ENCODE data around the gene ZNF563. TPM values are rescaled to one million over a fixed set of nuclear protein-coding genes. Genes with fewer than 3 reads are reported as not detected.

The ZNF563 gene
- total and polyA plus RNA-seq, 2 experiments from 2014 or later = 3.1 to 3.2 TPM

DNA sequence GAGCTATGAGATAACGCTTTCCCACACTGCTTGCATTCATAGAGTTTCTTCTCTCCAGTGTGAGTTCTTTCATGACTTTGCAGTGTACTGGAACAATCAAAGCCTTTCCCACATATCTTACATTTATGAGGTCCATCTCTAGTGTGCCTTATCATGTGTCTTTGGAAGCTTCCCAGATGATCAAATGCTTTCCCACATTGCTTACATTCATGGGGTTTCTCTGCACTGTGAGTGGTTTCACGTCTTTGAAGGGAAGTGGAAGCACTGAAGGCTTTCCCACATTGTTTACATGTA, 47.0 kb upstream of the ZNF563 start (continued):
- TF ChIP-seq, protein P1, sequence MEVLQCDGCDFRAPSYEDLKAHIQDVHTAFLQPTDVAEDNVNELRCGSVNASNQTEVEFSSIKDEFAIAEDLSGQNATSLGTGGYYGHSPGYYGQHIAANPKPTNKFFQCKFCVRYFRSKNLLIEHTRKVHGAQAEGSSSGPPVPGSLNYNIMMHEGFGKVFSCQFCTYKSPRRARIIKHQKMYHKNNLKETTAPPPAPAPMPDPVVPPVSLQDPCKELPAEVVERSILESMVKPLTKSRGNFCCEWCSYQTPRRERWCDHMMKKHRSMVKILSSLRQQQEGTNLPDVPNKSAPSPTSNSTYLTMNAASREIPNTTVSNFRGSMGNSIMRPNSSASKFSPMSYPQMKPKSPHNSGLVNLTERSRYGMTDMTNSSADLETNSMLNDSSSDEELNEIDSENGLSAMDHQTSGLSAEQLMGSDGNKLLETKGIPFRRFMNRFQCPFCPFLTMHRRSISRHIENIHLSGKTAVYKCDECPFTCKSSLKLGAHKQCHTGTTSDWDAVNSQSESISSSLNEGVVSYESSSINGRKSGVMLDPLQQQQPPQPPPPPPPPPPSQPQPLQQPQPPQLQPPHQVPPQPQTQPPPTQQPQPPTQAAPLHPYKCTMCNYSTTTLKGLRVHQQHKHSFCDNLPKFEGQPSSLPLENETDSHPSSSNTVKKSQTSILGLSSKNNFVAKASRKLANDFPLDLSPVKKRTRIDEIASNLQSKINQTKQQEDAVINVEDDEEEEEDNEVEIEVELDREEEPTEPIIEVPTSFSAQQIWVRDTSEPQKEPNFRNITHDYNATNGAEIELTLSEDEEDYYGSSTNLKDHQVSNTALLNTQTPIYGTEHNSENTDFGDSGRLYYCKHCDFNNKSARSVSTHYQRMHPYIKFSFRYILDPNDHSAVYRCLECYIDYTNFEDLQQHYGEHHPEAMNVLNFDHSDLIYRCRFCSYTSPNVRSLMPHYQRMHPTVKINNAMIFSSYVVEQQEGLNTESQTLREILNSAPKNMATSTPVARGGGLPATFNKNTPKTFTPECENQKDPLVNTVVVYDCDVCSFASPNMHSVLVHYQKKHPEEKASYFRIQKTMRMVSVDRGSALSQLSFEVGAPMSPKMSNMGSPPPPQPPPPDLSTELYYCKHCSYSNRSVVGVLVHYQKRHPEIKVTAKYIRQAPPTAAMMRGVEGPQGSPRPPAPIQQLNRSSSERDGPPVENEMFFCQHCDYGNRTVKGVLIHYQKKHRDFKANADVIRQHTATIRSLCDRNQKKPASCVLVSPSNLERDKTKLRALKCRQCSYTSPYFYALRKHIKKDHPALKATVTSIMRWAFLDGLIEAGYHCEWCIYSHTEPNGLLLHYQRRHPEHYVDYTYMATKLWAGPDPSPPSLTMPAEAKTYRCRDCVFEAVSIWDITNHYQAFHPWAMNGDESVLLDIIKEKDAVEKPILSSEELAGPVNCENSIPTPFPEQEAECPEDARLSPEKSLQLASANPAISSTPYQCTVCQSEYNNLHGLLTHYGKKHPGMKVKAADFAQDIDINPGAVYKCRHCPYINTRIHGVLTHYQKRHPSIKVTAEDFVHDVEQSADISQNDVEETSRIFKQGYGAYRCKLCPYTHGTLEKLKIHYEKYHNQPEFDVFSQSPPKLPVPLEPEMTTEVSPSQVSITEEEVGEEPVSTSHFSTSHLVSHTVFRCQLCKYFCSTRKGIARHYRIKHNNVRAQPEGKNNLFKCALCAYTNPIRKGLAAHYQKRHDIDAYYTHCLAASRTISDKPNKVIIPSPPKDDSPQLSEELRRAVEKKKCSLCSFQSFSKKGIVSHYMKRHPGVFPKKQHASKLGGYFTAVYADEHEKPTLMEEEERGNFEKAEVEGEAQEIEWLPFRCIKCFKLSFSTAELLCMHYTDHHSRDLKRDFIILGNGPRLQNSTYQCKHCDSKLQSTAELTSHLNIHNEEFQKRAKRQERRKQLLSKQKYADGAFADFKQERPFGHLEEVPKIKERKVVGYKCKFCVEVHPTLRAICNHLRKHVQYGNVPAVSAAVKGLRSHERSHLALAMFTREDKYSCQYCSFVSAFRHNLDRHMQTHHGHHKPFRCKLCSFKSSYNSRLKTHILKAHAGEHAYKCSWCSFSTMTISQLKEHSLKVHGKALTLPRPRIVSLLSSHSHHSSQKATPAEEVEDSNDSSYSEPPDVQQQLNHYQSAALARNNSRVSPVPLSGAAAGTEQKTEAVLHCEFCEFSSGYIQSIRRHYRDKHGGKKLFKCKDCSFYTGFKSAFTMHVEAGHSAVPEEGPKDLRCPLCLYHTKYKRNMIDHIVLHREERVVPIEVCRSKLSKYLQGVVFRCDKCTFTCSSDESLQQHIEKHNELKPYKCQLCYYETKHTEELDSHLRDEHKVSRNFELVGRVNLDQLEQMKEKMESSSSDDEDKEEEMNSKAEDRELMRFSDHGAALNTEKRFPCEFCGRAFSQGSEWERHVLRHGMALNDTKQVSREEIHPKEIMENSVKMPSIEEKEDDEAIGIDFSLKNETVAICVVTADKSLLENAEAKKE (CRISPR knock-in tag; IDR thresholded peaks at IDR 0.05) = no peak
- TF ChIP-seq JUNB (IDR thresholded peaks at IDR 0.05; ENCODE audit: unreplicated experiment) = no peak
- TF ChIP-seq, protein P2, sequence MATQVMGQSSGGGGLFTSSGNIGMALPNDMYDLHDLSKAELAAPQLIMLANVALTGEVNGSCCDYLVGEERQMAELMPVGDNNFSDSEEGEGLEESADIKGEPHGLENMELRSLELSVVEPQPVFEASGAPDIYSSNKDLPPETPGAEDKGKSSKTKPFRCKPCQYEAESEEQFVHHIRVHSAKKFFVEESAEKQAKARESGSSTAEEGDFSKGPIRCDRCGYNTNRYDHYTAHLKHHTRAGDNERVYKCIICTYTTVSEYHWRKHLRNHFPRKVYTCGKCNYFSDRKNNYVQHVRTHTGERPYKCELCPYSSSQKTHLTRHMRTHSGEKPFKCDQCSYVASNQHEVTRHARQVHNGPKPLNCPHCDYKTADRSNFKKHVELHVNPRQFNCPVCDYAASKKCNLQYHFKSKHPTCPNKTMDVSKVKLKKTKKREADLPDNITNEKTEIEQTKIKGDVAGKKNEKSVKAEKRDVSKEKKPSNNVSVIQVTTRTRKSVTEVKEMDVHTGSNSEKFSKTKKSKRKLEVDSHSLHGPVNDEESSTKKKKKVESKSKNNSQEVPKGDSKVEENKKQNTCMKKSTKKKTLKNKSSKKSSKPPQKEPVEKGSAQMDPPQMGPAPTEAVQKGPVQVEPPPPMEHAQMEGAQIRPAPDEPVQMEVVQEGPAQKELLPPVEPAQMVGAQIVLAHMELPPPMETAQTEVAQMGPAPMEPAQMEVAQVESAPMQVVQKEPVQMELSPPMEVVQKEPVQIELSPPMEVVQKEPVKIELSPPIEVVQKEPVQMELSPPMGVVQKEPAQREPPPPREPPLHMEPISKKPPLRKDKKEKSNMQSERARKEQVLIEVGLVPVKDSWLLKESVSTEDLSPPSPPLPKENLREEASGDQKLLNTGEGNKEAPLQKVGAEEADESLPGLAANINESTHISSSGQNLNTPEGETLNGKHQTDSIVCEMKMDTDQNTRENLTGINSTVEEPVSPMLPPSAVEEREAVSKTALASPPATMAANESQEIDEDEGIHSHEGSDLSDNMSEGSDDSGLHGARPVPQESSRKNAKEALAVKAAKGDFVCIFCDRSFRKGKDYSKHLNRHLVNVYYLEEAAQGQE (IDR thresholded peaks at IDR 0.05; ENCODE audit: unreplicated experiment) = no peak

DNA sequence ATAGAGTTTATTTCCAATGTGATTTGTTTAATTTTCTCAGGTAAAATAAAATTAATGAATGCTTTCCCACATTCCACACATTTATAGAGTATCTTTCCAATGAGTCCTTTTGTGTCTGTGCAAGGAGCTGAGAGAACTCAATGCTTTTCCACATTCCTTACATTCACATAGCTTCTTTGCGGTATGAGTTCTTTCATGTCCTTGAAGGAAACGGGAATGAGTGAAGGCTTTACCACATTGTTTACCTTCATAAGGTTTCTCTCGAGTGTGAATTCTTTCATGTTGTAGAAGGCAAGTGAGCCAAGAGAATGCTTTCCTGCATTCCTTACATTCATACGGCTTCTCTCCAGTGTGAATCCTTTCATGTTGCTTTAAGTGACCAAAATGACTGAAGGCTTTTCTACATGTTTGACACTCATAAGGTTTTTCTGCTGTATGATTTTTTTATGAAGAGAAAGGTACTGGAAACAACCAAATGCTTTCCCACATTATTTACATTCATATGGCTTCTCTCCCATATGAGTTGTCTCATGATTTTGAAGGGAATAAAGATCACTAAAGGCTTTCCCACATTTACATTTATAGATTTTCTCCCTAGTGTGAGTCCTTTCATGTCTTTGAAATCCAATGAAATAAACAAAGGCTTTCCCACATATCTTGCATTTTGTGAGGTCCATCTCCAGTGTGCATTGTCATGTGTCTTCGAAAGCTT, 46.5 kb upstream of the ZNF563 start:
- Mint-ChIP-seq H3K27ac (no peak overlapping the region), H3K4me3 (no peak overlapping the region), H3K4me1 (no peaks in the 10 kb centered on the region), H3K9me3 (peaks cover 89% of the 10 kb centered on the region), H3K36me3 (ENCODE audit: low read depth) (peaks cover 29% of the 10 kb centered on the region), H3K27me3 (ENCODE audit: insufficient read depth, low read depth, poor library complexity) (peaks cover 2% of the 10 kb centered on the region)
- DNase-seq (ENCODE audit: low spot score) (peak; percentile 17), ATAC-seq (no peak)
- Histone ChIP-seq H3K27me3 (ENCODE audit: insufficient read depth) (no peaks in the 10 kb centered on the region), H3K4me3 (no peak overlapping the region), H3K4me1 (ENCODE audit: insufficient read depth) (no peaks in the 10 kb centered on the region), H4K20me1 (replicated peaks; ENCODE audit: insufficient read depth) (no peaks in the 10 kb centered on the region), H3K79me2 (replicated peaks; ENCODE audit: insufficient read depth) (no peaks in the 10 kb centered on the region), H3K27ac (ENCODE audit: low read depth) (no peak overlapping the region), H3K9me2 (ENCODE audit: insufficient read depth) (peaks cover 7% of the 10 kb centered on the region), H3F3A (replicated peaks; ENCODE audit: low read depth) (no peaks in the 10 kb centered on the region), H3K36me3 (ENCODE audit: insufficient read depth) (peaks cover 4% of the 10 kb centered on the region; the same call in 1 of the 2 replicates), H3K4me2 (no peak overlapping the region), H2AFZ (no peak overlapping the region)
- no peak for TF ChIP-seq POLR2AphosphoS5 (IDR thresholded peaks at IDR 0.05; ENCODE audit: low read depth)
- TF ChIP-seq, protein P2 (IDR thresholded peaks at IDR 0.05; ENCODE audit: unreplicated experiment) = no peak
- TF ChIP-seq EZH2 (IDR thresholded peaks at IDR 0.05; ENCODE audit: low read depth, unreplicated experiment) = no peak
- TF ChIP-seq JUNB (IDR thresholded peaks at IDR 0.05; ENCODE audit: unreplicated experiment) = no peak
- TF ChIP-seq ZNF331 (CRISPR knock-in tag; IDR thresholded peaks at IDR 0.05; ENCODE audit: low read depth) = no peak
- TF ChIP-seq ETS1 (IDR thresholded peaks at IDR 0.05) = no peak
- no peak for TF ChIP-seq ZNF114 (CRISPR knock-in tag; IDR thresholded peaks at IDR 0.05)

Data from GM23338 (cell line).